H9 (cell line): ENCODE results near the gene MS4A14. TPM values are rescaled to one million over a fixed set of nuclear protein-coding genes. Genes with fewer than 3 reads are reported as not detected.

Experiments used
- DNase-seq: peaks from one replicate; pipeline ENCODE4 v3.0.0-alpha.2; 2017
- H2AFZ ChIP-seq: one replicate; pipeline ENCODE4 v1.6.1; 2013; ENCODE audit warnings: mild to moderate bottlenecking, low read length, control low read depth, moderate library complexity
- H2AK5ac ChIP-seq: 2 replicates; pipeline ENCODE4 v1.6.1; 2013; ENCODE audit warnings: low read length, control low read depth, mixed read lengths; ENCODE audit not compliant: insufficient read length
- H2BK120ac ChIP-seq: one replicate; pipeline ENCODE4 v1.6.1; 2013; ENCODE audit warnings: low read depth, mild to moderate bottlenecking, low read length, control low read depth, inconsistent platforms; ENCODE audit not compliant: poor library complexity, severe bottlenecking
- H2BK12ac ChIP-seq: 2 replicates; pipeline ENCODE4 v1.6.1; 2013; ENCODE audit warnings: low read length, control low read depth, mixed read lengths, low read depth; ENCODE audit not compliant: insufficient read length
- H2BK15ac ChIP-seq: 2 replicates; pipeline ENCODE4 v1.6.1; 2013; ENCODE audit warnings: low read depth, low read length, control low read depth
- H2BK20ac ChIP-seq: one replicate; pipeline ENCODE4 v1.6.1; 2013; ENCODE audit warnings: low read depth, mild to moderate bottlenecking, low read length, control low read depth, inconsistent platforms; ENCODE audit not compliant: poor library complexity, severe bottlenecking
- H2BK5ac ChIP-seq: 2 replicates; pipeline ENCODE4 v1.6.1; 2013; ENCODE audit warnings: low read length, control low read depth, mixed read lengths; ENCODE audit not compliant: insufficient read length
- H3K14ac ChIP-seq: 2 replicates; pipeline ENCODE4 v1.6.1; 2013; ENCODE audit warnings: low read length, control low read depth; ENCODE audit not compliant: insufficient read depth
- H3K18ac ChIP-seq: 2 replicates; pipeline ENCODE4 v1.6.1; 2013; ENCODE audit warnings: low read depth, mild to moderate bottlenecking, mixed read lengths, low read length, control low read depth; ENCODE audit not compliant: insufficient read length
- H3K23ac ChIP-seq: 2 replicates; pipeline ENCODE4 v1.6.1; 2013; ENCODE audit warnings: low read length, control low read depth, mixed read lengths, low read depth; ENCODE audit not compliant: insufficient read length
- H3K23me2 ChIP-seq: 2 replicates; pipeline ENCODE4 v1.6.1; 2013; ENCODE audit warnings: low read depth, mild to moderate bottlenecking, mixed read lengths, low read length, control low read depth; ENCODE audit not compliant: insufficient read length, poor library complexity, severe bottlenecking
- H3K27ac ChIP-seq: 2 replicates; pipeline ENCODE4 v1.5.1; 2013; ENCODE audit warnings: low read length, control low read depth, mixed read lengths, low read depth; ENCODE audit not compliant: insufficient read length
- H3K27me3 ChIP-seq: 2 replicates; pipeline ENCODE4 v1.6.1; 2013; ENCODE audit warnings: low read length, control low read depth, inconsistent platforms; ENCODE audit not compliant: insufficient read depth
- H3K4ac ChIP-seq: 2 replicates; pipeline ENCODE4 v1.6.1; 2013; ENCODE audit warnings: low read depth, mild to moderate bottlenecking, control low read depth, inconsistent platforms, low read length, moderate library complexity
- H3K4me1 ChIP-seq: 2 replicates; pipeline ENCODE4 v1.6.1; 2013; ENCODE audit warnings: low read length, control low read depth, inconsistent platforms; ENCODE audit not compliant: insufficient read depth
- H3K4me2 ChIP-seq: 2 replicates; pipeline ENCODE4 v1.6.1; 2013; ENCODE audit warnings: low read length, control low read depth, mixed read lengths; ENCODE audit not compliant: insufficient read length, insufficient read depth
- H3K56ac ChIP-seq: 2 replicates; pipeline ENCODE4 v1.6.1; 2013; ENCODE audit warnings: low read depth, mild to moderate bottlenecking, mixed read lengths, low read length, control low read depth; ENCODE audit not compliant: insufficient read length
- H3K79me1 ChIP-seq: 2 replicates; pipeline ENCODE4 v1.6.1; 2013; ENCODE audit warnings: low read depth, mild to moderate bottlenecking, moderate library complexity, low read length, control low read depth, inconsistent platforms; ENCODE audit not compliant: insufficient read depth, poor library complexity, severe bottlenecking
- H3K79me2 ChIP-seq: 2 replicates; pipeline ENCODE4 v1.6.1; 2013; ENCODE audit warnings: low read length, control low read depth, inconsistent platforms; ENCODE audit not compliant: insufficient read depth
- H3K9ac ChIP-seq: 2 replicates; pipeline ENCODE4 v1.6.1; 2013; ENCODE audit warnings: low read length, control low read depth, mixed read lengths; ENCODE audit not compliant: insufficient read length; ENCODE audit errors: extremely low read depth
- H3K9me3 ChIP-seq: one replicate; pipeline ENCODE4 v1.6.1; 2013; ENCODE audit warnings: low read depth, low read length, inconsistent platforms; ENCODE audit not compliant: control insufficient read depth
- H3T11ph ChIP-seq: one replicate; pipeline ENCODE4 v1.6.1; 2013; ENCODE audit warnings: mild to moderate bottlenecking, low read length, control low read depth, inconsistent platforms
- H4K20me1 ChIP-seq: one replicate; pipeline ENCODE4 v1.6.1; 2013; ENCODE audit not compliant: control insufficient read depth, insufficient read length, insufficient read depth
- H4K5ac ChIP-seq: 2 replicates; pipeline ENCODE4 v1.6.1; 2013; ENCODE audit warnings: low read depth, mild to moderate bottlenecking, mixed read lengths, low read length, control low read depth; ENCODE audit not compliant: insufficient read length
- H4K8ac ChIP-seq: replicated peaks from 2 replicates; pipeline ENCODE4 v1.6.1; 2013; ENCODE audit warnings: low read length, control low read depth, mixed read lengths, low read depth; ENCODE audit not compliant: insufficient read length
- H4K91ac ChIP-seq: 2 replicates; pipeline ENCODE4 v1.6.1; 2013; ENCODE audit warnings: low read depth, mild to moderate bottlenecking, moderate library complexity, mixed read lengths, low read length, control low read depth; ENCODE audit not compliant: insufficient read length
- H3K27ac Mint-ChIP-seq, 3 experiments: 2 replicates in 2 of 3; 3 replicates in 1 of 3; pipeline ENCODE4 v1.8.0; 2020 to 2021; ENCODE audit warnings: mixed read lengths in 3 of 3, mild to moderate bottlenecking in 1 of 3, moderate library complexity in 1 of 3
- H3K27me3 Mint-ChIP-seq: 2 replicates; pipeline ENCODE4 v1.8.0; 2021; ENCODE audit warnings: low read depth, mild to moderate bottlenecking, moderate library complexity, mixed read lengths
- H3K36me3 Mint-ChIP-seq, 3 experiments: 2 replicates in 2 of 3; 3 replicates in 1 of 3; pipeline ENCODE4 v1.8.0; 2020 to 2021; ENCODE audit warnings: low read depth in 3 of 3, mixed read lengths in 3 of 3; ENCODE audit not compliant: insufficient read depth in 1 of 3
- H3K4me1 Mint-ChIP-seq, 2 experiments: 2 replicates each; pipeline ENCODE4 v1.8.0; 2020; ENCODE audit warnings: mixed read lengths in 2 of 2
- H3K4me3 Mint-ChIP-seq, 2 experiments: 2 replicates in 1 of 2; 3 replicates in 1 of 2; pipeline ENCODE4 v1.8.0; 2020 to 2021; ENCODE audit warnings: mild to moderate bottlenecking in 2 of 2, mixed read lengths in 2 of 2, moderate library complexity in 1 of 2
- H3K9me3 Mint-ChIP-seq, 2 experiments: 2 replicates in 1 of 2; 3 replicates in 1 of 2; pipeline ENCODE4 v1.8.0; 2020; ENCODE audit warnings: mild to moderate bottlenecking in 2 of 2, mixed read lengths in 2 of 2, moderate library complexity in 1 of 2
- WGBS: extraction: QIAGEN DNeasy Blood & Tissue Kit; methylation state at CpG from one replicate; pipeline ENCODE4 v1.1.7; 2013; ENCODE audit warnings: missing lambda C conversion rate, low lambda C conversion rate, mixed read lengths; ENCODE audit not compliant: insufficient read length; ENCODE audit errors: extremely low coverage; 5-methylcytosine and 5-hydroxymethylcytosine counted together
- total RNA-seq: library from RNA; stranded (reverse); gene quantifications from 2 replicates; pipeline ENCODE4 v1.2.1, GENCODE V29; 2021
- TF ChIP-seq, protein P1 (sequence below): fragments of 200-600 bp; sonication (generic); conservative IDR thresholded peaks from 3 replicates; pipeline ENCODE4 v1.8.0; 2021; ENCODE audit warnings: antibody characterized with exemption, mild to moderate bottlenecking

MS4A14 gene
- total RNA-seq, 1 experiment from 2014 or later, result not detected

DNA sequence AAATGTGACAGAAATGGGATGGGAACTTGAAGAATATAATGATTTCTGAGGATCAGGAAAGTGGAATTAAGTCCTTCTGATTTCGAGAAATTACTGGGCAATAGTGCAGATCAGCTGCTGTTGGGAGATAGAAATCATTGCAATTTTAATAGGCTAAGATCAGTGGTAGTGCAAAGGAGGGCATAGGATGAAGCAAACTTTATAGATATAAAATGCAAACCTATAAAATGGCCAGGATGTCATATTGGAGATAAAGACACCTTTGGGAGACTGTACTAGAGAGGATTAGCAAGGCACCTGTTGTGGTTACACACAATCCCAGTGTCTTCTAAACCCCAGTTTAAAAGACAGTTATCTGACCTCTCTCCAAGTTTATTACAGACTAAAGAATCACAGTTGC is 24.4 kb upstream of the MS4A14 start:
- TF ChIP-seq, protein P1, sequence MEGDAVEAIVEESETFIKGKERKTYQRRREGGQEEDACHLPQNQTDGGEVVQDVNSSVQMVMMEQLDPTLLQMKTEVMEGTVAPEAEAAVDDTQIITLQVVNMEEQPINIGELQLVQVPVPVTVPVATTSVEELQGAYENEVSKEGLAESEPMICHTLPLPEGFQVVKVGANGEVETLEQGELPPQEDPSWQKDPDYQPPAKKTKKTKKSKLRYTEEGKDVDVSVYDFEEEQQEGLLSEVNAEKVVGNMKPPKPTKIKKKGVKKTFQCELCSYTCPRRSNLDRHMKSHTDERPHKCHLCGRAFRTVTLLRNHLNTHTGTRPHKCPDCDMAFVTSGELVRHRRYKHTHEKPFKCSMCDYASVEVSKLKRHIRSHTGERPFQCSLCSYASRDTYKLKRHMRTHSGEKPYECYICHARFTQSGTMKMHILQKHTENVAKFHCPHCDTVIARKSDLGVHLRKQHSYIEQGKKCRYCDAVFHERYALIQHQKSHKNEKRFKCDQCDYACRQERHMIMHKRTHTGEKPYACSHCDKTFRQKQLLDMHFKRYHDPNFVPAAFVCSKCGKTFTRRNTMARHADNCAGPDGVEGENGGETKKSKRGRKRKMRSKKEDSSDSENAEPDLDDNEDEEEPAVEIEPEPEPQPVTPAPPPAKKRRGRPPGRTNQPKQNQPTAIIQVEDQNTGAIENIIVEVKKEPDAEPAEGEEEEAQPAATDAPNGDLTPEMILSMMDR, result no peak
- peaks cover 4 to 6% of the 10 kb centered on the region in 2 experiments; a peak in 4 of 5 replicates for H3K9me3 Mint-ChIP-seq
- Histone ChIP-seq H3K4ac (no peak overlapping the region), H4K91ac (no peak overlapping the region), H3K23me2 (no peaks in the 10 kb centered on the region), H2BK12ac (no peak overlapping the region), H2AFZ (no peak overlapping the region), H3K9ac (no peak overlapping the region), H3K4me1 (no peaks in the 10 kb centered on the region), H3K56ac (no peak overlapping the region), H3T11ph (no peak overlapping the region), H3K23ac (no peak overlapping the region), H2AK5ac (no peak overlapping the region), H2BK5ac (no peak overlapping the region), H3K79me2 (no peaks in the 10 kb centered on the region), H4K5ac (no peak overlapping the region), H3K14ac (no peak overlapping the region), H3K18ac (no peak overlapping the region), H3K79me1 (no peaks in the 10 kb centered on the region), H3K4me2 (no peak overlapping the region), H3K9me3 (no peaks in the 10 kb centered on the region), H2BK120ac (no peak overlapping the region), H3K27me3 (no peaks in the 10 kb centered on the region), H4K8ac (no peak overlapping the region), H3K27ac (no peak overlapping the region), H4K20me1 (no peaks in the 10 kb centered on the region), H2BK15ac (no peak overlapping the region), H2BK20ac (no peak overlapping the region)
- H3K4me1 Mint-ChIP-seq, result peaks cover 17 to 34% of the 10 kb centered on the region in 2 experiments
- DNase-seq, result no peak
- H3K4me3 Mint-ChIP-seq, result no peak overlapping the region
- peaks cover 2 to 18% (median 8%) of the 10 kb centered on the region in 3 experiments; a peak in 4 of 7 replicates for H3K36me3 Mint-ChIP-seq
- no CpG with 5 or more reads among the region's 1 CpG for WGBS
- H3K27ac Mint-ChIP-seq, result no peak overlapping the region
- no peaks in the 10 kb centered on the region; the same call in 1 of the 2 replicates for H3K27me3 Mint-ChIP-seq
